ENCODE measurements around the gene TEX51.

- no peak for TF ChIP-seq CTCF (IDR thresholded peaks at IDR 0.05; ENCODE audit: poor library complexity, severe bottlenecking)
- no peak for TF ChIP-seq MXI1 (conservative IDR thresholded peaks at IDR 0.05; ENCODE audit: poor library complexity, severe bottlenecking)
- no peak for TF ChIP-seq TAF1 (IDR thresholded peaks at IDR 0.05; ENCODE audit: low read depth)
- no peak for TF ChIP-seq SMC3 (conservative IDR thresholded peaks at IDR 0.05; ENCODE audit: poor library complexity)
- no peak for TF ChIP-seq RAD21 (conservative IDR thresholded peaks at IDR 0.05)
- no peak for TF ChIP-seq EP300 (conservative IDR thresholded peaks at IDR 0.05; ENCODE audit: poor library complexity, severe bottlenecking)
- TF ChIP-seq POLR2AphosphoS5 (IDR thresholded peaks at IDR 0.05), result no peak
- TF ChIP-seq REST (IDR thresholded peaks at IDR 0.05; ENCODE audit: borderline replicate concordance), result no peak
These were observed 33.8 kb downstream of the TEX51 start for GRCh38 chr2:126932529-126932928.
